HG03196 (cell line): ENCODE data around the gene NUAK1.
"Not testable (repeated sequence)": the region's sequence is repeated elsewhere in the genome, so short reads cannot be mapped to it uniquely, and the experiment has no call there.

Experiments used
- ATAC-seq: cut with Tn5 transposase; IDR thresholded peaks from one replicate; pipeline ENCODE4 v1.9.1; 2021; ENCODE audit not compliant: unreplicated experiment

NUAK1 gene

DNA sequence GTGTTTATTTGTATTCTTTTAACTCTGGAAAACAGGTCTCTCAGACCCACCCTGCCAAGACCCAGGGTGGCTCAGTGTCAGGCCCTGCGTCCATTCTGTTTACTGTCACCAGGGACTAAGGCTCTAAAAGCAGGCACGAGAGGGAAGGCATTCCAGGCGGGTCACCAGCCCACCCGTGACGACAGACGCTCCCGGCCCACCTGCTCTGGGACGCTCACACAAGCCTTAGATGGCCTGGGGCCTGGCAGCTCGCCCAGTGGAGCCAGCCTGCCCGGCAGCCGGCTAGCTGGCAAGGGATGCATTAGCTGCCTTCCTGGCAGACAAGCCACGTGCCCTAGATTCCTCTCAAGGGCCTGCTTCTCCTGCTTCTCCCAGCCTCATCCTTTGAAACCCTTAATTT lies 9.2 kb upstream of the NUAK1 start:
- no peak for ATAC-seq

- ATAC-seq: no peak
These were observed 8.2 kb upstream of the NUAK1 start for GRCh38 chr12:106146987-106147386.

GRCh38 chr12:106145539-106146447 lies 7.0 kb upstream of the NUAK1 start:
- no peak for ATAC-seq

- ATAC-seq: no peak
These were observed 6.1 kb upstream of the NUAK1 start for GRCh38 chr12:106144847-106145246.

DNA sequence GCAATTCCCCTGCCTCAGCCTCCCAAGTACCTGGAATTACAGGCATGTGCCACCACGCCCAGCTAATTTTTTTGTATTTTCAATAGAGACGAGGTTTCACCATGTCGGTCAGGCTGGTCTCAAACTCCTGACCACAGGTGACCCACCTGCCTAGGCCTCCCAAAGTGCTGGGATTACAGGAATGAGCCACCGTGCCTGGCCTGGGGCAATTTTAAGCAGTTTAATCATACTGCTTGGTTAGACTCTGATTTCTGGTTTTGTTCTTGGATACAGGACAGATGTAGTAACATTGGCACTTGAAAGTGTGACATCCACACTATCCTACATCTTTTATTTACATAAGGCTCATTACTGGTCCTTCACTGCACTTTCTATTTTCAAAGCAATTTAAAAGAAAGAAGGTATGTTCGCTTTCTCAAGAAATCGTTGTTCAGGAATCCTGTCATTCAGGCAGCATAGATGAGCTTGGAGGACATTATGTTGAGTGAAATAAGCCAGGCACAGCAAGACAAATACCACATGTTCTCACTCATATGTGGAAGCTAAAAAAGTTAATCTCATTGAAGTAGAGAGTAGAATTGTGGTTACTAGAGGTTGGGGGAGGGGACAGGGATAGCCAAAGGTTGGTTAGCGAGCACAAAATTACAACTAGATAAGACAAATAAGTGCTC lies 4.0 kb upstream of the NUAK1 start:
- no peak for ATAC-seq

- ATAC-seq: not testable (repeated sequence)
These were observed 3.2 kb upstream of the NUAK1 start for GRCh38 chr12:106141920-106142319.

DNA sequence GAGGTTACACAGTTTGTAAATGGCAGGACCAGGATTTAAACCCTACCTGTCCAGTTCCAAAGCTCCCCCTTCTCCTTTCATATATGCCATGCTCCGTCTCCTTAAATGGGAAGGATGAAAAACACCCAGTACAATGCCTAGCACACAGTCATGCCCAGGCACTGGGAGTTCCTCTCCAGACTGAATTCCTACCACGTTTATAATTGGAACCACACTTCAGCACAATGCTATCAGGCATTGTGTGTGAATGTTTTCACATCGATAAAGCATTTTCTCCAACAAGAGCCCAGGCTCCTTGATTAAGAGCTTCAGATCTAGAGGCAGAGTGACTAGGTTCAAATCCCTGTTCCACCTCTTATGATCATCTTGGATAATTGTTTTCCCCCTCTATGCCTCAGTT lies 2.7 kb upstream of the NUAK1 start:
- no peak for ATAC-seq

DNA sequence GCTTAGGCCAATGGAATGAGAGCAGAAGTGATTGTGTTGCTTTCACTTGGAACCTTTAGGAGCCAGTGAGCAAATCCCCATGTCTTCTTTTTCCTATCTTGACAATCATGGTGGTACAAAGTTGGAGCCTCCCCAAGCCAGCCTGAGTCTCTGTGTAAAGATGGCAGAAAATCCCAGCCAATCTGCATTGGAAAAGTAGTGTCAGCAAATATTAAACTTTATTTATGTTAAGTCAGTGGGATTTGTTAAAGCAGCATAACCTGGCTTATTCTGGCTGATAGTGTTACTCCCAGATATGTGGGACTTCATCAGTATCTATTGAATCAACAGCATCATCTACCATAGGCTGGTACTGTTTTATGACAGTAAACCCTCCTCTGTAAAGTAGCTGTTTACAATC lies 2.2 kb upstream of the NUAK1 start:
- ATAC-seq: no peak

- no peak for ATAC-seq
These were observed 1.7 kb upstream of the NUAK1 start for GRCh38 chr12:106140223-106140986.

- no peak for ATAC-seq
These were observed 843 bp upstream of the NUAK1 start for GRCh38 chr12:106139422-106140171.

DNA sequence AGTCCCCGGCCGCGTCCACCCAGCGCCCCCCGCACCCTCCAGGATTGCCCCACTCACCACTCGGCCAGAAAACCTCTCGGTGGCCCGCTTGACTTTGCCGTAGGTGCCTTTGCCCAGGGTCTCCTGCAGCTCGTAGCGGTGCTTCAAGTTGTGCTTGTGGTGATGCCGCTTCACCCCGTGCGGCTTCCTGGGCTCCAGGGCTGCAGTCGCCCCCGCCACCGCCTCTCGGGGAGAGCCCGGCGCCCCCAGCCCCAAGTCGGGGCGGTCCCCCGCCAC lies 459 bp downstream of the NUAK1 start:
- no peak for ATAC-seq

DNA sequence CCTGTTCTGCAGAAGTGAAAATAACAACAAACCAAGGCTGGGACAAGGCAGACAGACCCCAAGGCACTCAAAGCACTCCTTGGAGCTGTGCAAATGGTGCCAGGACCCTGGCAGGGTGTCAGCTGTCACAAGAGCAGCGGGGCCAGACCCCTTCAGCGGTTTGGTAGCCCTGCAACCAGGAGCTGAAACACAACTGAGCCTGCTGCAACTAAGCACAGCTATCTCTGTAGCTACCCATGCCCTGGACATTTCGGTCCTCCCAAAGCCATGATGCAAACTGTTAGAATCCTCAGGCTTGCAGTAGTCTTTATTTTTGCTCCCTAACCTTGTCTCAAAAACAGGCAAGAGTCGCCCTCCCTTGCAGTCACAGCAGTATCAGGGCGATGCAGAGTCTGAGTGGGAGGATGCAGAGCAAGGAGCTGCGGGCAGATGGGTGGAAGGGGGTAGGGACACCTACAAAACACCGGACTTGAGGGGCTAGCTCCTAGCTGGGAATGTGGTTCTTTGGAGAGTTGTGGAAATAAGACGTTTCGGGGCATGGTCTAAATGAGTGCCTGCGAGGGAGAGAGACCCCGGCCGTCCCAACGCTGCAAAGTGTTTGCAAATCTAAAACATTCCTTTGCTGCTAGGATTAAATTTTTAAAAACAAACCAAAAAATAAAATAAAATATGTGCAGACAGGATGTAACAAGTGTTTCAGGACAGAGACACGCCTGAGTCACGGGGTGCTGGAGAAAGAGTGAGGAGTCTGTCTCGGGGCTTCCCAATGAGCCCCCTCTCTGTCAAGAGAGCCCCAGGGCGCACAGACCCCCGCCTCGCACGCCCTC lies 1.0 kb downstream of the NUAK1 start:
- no peak for ATAC-seq

GRCh38 chr12:106136263-106136662 lies 2.5 kb downstream of the NUAK1 start:
- ATAC-seq: no peak

DNA sequence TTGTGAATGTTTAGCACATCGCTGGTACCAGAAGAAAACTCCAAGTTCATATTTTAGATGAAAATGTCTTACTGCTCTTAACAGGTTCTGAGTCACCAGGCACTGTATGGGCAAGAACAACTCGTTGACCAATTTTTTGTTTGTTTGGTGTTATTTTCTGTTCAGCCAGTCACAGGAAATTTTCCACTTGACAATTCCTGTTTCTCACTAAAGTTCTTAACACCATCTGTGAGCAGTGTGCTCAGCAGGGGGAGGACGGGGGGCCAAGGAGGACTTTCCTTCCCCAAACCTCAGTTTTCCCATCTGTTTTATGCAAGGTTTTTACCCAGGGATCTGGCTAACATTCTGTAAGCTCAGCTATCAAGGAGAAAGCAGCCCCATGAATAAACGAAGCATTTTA lies 3.0 kb downstream of the NUAK1 start:
- ATAC-seq: no peak

GRCh38 chr12:106135075-106135474 lies 3.7 kb downstream of the NUAK1 start:
- no peak for ATAC-seq

GRCh38 chr12:106134294-106134949 lies 4.3 kb downstream of the NUAK1 start:
- no peak for ATAC-seq

DNA sequence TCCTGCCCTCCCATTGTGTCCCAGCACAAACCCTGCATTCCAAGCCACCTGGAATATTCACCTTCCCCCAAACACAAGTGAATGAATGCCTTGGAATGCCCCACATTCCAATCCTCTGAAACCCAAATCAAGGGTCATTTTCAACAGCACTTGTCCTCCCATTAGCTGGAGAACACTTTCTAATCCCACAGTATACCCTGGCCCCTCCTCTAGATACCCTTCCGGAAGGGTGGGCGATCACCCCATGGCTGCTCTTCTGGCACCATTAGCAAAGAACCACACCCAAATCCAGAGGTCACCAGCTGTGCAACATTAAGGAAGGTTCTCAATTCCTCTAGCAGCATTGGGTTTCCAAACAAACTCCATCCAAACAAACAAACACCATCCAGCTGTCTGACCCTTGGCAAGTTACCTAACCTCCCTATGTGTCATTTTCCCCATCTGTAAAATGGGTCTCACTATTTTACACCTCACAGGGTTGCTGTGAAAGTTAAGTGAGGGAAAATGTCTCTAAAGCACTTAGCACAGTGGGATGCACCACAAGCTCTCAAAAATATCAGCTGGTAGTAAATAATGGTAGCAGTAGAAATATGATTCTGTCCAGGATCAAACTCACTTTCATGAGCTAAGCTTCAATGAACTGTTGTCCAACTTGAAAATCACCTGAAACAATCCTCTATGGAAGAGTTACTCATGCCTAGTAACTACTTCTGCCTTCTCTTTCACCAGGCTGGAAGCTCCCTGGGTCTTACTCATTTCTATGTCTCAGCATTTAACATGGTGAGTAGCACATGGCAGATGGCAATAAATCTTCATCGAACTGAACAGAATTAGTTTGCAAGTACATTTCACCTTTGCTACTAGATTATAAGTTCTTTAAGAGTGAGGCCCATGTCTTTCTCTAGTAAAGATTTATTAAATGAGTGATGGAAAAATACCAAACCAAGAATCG lies 5.3 kb downstream of the NUAK1 start:
- ATAC-seq: no peak
